ENCODE data around the gene ERAP2.

DNA sequence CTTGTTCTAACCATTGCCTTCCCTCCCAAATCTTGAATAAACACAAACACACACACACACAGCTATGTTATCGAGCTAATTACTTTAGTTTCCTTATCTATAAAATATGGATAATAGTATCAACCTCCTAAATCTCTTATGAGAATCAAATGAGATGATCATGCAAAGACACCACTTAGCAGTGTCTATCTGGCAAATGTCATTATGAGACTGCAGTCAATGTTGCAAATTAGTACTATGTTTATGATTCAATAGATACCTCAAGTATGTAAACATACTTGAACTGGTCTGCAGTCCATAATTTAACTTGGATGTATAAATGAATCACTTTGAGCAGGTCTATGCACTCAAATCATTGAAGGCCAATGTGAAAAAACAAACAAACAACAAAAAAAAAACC is 22.2 kb upstream of the ERAP2 start:
- no peak for TF ChIP-seq POLR2A (IDR thresholded peaks at IDR 0.05; ENCODE audit: low read length)
- no peak for TF ChIP-seq GATA1 (IDR thresholded peaks at IDR 0.05; ENCODE audit: low read depth, low read length)
